ENCODE data around the gene CLCF1. TPM values are rescaled to one million over a fixed set of nuclear protein-coding genes. Genes with fewer than 3 reads are reported as not detected.

Gene CLCF1
- total RNA-seq, 6 experiments from 2014 or later, result 8.9 to 12.8 (median 10.5) TPM

DNA sequence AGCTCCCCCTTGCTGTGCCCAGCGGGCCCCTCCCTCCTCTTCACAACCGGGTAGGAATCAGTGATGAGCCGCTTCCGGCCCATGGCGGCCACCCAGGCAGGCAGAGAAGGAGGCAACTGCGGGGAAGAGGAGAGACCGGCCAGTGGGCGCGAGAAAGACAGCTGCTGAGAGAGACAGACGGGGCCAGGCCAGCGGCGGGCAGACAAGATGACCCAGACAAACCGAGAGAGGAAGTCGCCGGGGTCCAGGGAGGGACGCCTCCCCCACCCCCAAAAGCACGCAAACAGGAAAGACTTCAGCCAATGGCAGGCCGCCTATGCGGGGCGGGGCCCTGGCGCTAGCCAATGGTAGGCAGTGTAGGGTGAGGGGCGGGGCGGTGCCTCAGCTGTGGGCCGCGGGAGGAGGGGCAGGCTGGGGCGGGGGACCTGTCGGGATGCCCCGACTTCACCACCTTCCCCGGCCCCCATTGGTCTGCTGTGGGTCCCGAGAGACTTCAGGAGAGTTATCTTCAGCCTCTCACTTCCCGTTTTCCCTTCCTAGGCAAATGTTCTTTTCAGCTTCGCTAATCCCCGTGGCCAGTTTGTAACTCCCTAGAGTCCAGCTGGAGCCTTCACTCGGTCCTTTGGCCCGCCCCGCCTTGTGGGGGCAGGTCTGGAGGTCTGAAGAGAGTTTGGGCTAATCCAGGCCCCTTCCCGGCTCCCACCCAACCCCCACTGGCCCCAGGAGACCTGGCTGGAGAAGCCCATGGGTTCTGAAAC, 19.9 kb downstream of the CLCF1 start, which contains the start of gene POLD4:
Gene POLD4, minus strand, starts transcription at position 230 of the 758 bp plus-strand sequence. Its CDS starts 147 bp downstream, at position 83.
- Mint-ChIP-seq H3K27me3 (ENCODE audit: insufficient read depth) (peaks cover 5% of the 10 kb centered on the region), H3K4me1 (ENCODE audit: low read depth) (peaks cover 71% of the 10 kb centered on the region), H3K27ac (peak within 1 kb of the TSS; percentile 100), H3K36me3 (ENCODE audit: low read depth) (no peaks in the 10 kb centered on the region), H3K4me3 (peak within 1 kb of the TSS; percentile 98), H3K9me3 (no peaks in the 10 kb centered on the region)
- DNase-seq, result peak; percentile 92
- TF ChIP-seq, protein P1, sequence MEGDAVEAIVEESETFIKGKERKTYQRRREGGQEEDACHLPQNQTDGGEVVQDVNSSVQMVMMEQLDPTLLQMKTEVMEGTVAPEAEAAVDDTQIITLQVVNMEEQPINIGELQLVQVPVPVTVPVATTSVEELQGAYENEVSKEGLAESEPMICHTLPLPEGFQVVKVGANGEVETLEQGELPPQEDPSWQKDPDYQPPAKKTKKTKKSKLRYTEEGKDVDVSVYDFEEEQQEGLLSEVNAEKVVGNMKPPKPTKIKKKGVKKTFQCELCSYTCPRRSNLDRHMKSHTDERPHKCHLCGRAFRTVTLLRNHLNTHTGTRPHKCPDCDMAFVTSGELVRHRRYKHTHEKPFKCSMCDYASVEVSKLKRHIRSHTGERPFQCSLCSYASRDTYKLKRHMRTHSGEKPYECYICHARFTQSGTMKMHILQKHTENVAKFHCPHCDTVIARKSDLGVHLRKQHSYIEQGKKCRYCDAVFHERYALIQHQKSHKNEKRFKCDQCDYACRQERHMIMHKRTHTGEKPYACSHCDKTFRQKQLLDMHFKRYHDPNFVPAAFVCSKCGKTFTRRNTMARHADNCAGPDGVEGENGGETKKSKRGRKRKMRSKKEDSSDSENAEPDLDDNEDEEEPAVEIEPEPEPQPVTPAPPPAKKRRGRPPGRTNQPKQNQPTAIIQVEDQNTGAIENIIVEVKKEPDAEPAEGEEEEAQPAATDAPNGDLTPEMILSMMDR (IDR thresholded peaks at IDR 0.05), result no peak

DNA sequence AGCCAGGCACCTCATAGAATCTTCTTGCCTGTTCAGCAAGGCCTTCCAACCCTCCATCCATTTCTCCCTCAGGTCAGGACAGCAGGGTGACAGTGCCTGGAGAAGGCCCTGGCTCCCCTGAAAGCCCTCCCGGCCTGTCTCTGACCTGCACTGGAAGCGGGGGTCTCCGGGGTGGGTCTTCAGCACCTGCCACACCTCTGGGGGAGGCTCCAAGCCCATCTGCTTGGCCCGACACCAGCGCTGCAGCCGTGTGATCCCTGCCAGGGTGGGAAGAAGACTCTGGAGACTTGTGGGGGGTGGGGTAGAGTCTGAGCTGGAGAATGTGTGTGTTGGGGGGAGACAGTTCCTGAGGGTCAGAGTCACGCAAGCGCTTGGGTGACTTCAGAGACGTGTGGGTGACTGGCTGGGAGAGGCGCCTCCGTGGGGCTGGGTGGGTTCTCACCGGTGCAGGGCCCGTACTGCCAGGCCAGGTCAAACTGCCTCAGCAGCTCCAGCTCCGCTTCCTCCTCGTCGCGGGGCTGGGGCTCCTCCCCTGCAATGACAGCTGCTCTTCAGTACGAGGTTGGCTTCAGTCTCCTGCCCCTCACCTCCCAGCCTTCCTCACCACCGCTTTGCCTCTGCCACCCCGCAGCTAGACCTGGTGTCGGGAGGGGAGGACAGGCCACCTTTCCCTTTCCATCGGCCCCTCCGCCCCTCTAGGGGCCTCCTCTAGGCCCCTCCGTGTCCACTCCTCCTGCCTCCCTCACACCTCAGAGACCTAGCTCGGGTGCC, 20.7 kb downstream of the CLCF1 start:
- peaks cover 5% of the 10 kb centered on the region for H3K27me3 Mint-ChIP-seq (ENCODE audit: insufficient read depth)
- no peak for DNase-seq

DNA sequence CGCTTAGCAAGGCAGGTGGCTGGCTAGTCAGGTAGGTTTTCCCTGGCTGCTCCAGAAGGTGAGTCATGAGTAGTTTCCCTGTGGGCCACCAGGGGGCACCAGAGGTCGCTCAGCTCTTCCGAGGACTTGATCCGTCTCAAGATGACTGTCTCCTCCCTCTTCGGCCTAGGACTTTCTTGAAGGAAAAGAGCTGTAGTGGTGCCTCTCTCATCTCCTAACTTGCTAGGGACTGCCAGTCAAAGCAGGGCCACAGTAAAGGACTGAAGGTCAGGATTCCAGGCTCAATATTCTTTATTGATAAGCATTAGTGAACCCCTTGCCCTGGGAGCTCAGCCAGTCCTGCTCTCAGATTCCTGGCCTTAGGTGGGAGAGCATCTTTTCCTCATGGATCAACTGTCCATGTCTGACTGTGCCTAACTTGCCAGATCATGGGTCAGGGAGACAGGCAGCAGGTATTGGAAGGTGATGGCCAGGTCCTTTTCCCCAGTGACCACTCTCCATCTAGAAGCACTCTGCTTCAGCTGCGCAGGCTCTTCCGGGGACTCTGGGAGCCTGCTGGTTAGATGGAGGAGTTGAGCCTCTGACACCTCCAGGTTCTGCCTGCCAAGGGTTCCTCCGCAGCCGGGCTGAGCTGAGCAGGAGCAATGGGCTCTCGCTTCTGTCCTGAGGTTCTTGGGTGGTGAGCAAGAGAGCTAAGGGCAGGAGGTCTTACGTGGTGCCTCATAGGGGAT, 22.0 kb downstream of the CLCF1 start:
- Mint-ChIP-seq H3K36me3 (ENCODE audit: low read depth) (no peaks in the 10 kb centered on the region), H3K27me3 (ENCODE audit: insufficient read depth) (peaks cover 5% of the 10 kb centered on the region), H3K4me1 (ENCODE audit: low read depth) (peaks cover 68% of the 10 kb centered on the region), H3K4me3 (peak overlapping the region; percentile 98), H3K9me3 (no peaks in the 10 kb centered on the region), H3K27ac (peak overlapping the region; percentile 100)
- peak; percentile 48 for DNase-seq
- TF ChIP-seq, protein P1 (IDR thresholded peaks at IDR 0.05), result peak; percentile 97

More for the DNA sequence above, 20.7 kb downstream of the CLCF1 start:
- TF ChIP-seq, protein P1 (IDR thresholded peaks at IDR 0.05), result no peak
- no peaks in the 10 kb centered on the region for H3K9me3 Mint-ChIP-seq
- H3K36me3 Mint-ChIP-seq (ENCODE audit: low read depth), result no peaks in the 10 kb centered on the region
- peak overlapping the region; percentile 100 for H3K27ac Mint-ChIP-seq
- peaks cover 71% of the 10 kb centered on the region for H3K4me1 Mint-ChIP-seq (ENCODE audit: low read depth)
- H3K4me3 Mint-ChIP-seq, result peak overlapping the region; percentile 98

DNA sequence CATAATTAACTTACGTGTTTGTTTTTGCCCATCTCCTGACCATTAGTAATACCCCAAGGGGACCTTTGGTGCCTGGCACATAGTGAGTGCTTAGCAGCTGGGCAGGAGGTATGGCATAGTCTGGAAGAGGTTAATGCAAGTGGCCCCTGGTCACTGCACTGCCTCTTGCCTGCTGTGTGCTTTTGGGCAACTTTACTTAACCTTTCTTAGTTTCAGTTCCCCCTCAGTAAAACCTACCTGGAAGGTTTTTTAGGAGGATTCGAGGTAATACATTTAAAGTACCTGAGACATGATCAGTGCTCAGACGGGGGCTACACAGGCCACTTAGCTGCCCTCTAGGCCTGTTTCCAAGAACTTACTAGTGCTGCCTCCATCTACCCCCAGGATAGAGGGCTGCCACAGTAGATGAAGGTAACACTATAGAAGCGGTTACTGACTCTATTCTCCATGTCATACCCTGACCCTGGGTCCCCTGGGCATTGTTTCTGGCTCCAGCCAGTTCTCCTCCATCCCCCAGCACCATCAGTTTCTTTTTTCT, 23.4 kb downstream of the CLCF1 start:
- Mint-ChIP-seq H3K9me3 (no peaks in the 10 kb centered on the region), H3K27ac (peak overlapping the region; percentile 4; the same call in 1 of the 2 replicates), H3K4me3 (no peak overlapping the region), H3K36me3 (ENCODE audit: low read depth) (no peaks in the 10 kb centered on the region), H3K4me1 (ENCODE audit: low read depth) (peaks cover 64% of the 10 kb centered on the region), H3K27me3 (ENCODE audit: insufficient read depth) (peaks cover 6% of the 10 kb centered on the region)
- no peak for DNase-seq
- TF ChIP-seq, protein P1 (IDR thresholded peaks at IDR 0.05), result no peak

DNA sequence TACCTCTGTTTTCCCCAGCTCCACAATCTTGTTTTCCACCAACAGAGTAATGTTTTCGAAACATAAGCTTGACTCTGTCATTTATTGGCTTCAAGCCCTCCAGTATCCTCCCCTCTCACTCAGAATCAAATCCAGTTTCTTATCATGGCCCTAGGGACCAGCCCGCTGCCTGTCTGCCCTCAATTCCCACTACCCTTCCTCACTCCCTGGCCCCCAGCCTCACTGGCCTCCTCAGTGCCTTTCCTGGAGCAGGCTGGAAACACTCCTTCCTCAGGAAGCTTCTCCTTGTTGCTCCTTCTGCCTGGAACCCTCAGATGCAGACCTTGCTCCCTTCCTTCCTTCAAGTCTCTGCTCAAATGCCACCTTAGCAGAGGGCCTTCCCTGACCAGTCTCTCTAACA, 23.9 kb downstream of the CLCF1 start:
- DNase-seq, result no peak
- Mint-ChIP-seq H3K4me3 (no peak overlapping the region), H3K27me3 (ENCODE audit: insufficient read depth) (peaks cover 6% of the 10 kb centered on the region), H3K36me3 (ENCODE audit: low read depth) (no peaks in the 10 kb centered on the region), H3K4me1 (ENCODE audit: low read depth) (peaks cover 59% of the 10 kb centered on the region), H3K27ac (peak overlapping the region; percentile 4; the same call in 1 of the 2 replicates), H3K9me3 (no peaks in the 10 kb centered on the region)
- TF ChIP-seq, protein P1 (IDR thresholded peaks at IDR 0.05), result no peak

Measured in HFFc6 (cell line).